Activated T-helper 1 cell treated with anti-CD3 and anti-CD28 coated beads, Interleukin-2, amount 50 U/mL, for 16 hours (primary cell): ENCODE data around the gene KDELR1.

Source experiments
- DNase-seq, 2 donors: peaks; one replicate each; pipeline ENCODE4 v3.0.0-alpha.2; 2020; ENCODE audit warnings: low read depth in 1 of 2, low spot score in 1 of 2

KDELR1 gene

DNA sequence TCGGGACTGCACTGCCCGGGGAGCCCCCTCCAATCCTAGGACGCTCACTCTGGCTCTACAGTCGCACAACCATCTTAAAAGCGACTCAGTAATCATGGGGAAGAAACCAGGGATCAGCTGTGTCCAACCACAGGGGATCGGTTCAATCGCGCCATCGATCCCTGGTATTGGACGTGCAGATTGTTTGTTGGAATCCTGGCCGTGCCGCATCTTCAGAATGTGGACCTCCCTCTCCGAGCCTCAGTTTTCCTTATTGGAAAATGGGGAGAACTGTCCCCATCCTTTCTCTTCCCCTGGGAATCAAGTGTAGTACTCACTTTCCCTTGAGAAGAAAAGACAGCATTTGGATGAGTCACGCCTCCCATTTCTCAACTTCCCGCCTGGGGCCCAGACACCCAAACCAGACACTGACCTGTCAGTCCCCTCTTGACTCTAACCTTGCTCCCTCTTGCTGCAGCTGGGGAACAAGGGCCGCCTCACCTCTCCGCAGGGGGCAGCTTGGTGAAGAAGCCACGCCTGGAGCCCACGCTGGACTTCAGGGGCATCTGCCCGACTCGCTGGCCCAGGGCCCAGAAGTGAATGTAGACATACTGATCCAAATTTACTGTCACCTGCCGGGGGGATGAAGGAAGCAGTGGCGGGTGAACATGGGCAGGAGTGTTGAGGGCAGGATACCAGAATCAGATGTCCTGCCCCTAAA lies 48.4 kb downstream of the KDELR1 start:
- no peak for DNase-seq

DNA sequence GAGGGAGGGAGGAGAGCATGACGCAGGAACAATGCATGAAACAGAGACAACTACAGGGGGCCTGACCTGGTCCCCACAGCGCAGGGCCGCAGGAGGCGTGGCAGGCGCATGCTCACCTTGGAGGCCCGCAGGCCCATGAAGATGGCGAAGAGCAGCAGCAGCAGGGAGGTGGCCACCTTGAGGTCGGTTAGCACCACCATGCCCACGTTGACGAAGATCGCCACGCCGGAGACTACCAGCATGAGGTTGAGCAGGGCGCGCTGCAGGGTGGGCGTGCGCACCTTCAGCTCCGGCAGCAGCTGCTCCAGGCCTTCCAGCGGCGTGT lies 49.0 kb downstream of the KDELR1 start:
- DNase-seq: no peak

DNA sequence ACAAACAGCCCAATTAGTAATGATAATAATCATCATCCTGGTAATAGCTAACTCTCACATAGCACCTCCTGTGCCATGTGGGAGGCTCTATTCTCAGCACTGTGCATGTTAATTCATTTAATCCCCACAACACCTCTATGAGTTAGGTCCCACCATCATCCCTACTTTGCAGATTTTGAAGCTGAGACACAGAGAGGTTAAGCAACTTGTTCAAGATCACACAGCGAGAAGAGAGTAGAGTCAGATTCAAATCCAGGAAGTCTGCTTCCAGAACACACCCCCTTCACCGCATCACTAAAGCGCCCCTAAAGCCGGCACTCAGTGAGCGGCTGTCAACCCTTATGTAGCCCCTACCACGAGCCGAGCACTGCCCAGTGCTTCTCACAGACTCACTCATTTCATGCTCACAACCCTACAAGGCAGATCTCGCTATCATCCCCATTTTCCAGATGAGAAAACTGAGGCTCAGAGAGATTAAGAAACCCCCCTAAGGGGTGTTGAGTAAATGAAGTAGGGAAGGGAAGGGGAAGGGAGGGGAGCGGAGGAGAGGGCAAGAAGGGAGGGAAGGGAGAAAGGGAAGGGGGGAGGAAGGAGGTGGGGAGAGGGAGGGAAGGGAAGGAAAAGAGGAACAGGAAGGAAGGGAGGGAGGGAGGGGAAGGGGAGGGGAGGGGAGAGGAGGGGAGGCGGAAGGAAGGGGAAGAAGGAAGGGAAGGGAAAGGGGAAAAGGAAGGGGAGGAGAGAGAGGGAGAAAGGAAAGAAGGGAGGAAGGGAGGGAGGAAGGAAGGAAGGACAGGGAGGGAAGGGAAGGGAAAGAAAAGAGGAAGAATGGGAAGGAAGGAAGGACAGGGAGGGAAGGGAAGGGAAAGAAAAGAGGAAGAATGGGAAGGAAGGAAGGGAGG lies 49.6 kb downstream of the KDELR1 start:
- DNase-seq: no peak

DNA sequence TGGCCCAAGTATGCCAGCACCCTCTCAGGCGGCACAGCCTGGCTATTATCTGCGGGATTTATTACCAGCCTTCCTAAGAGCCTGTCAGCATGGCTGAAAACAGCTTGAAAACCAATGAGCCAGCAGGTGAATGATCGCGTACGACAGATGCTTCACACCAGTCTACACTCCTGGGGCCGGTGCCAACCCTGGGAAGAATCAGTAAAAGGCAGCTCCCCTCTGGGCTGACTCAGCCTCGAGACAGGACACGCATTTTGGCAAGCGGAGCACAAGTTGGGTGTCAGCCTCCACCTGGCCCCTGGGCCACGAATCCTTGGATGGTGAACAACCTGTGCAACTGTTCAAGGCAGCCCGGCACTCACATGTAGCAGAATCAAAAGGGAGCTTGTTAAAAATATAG lies 50.4 kb downstream of the KDELR1 start:
- no peak for DNase-seq

DNA sequence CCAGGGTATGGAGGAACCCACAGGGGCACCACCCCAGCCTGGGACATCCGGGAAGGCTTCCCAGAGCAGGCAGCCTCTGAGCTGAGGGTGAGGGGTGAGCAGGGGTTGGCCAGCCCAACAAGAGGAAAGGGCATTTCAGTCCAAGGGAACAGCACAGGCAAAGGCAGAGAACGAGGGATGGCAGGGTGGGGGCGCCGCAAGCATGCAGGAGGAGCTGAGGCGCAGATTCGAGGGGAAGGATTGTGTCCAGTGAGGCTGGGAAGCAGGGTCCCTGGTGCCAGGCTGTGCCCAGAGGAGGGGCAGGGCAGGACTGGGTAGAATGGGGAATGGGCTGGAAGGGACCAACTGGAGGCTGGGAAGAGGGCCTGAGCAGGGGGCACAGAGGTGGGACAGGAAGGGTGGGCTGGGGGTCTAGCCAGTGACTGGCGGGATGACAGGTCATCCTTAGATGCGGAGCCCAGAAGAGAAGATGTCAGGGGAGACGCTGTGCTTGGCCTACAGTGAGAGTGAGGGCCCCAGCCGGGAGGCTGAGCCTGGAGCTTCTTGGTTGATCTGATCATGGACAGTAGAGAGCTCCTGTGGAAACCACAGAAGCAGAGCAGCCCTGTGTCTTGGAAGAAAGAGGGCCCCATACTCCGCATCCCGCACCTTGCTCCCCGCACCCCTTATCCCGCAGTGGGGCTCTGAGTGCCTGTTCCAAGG lies 52.4 kb downstream of the KDELR1 start:
- DNase-seq: no peak

DNA sequence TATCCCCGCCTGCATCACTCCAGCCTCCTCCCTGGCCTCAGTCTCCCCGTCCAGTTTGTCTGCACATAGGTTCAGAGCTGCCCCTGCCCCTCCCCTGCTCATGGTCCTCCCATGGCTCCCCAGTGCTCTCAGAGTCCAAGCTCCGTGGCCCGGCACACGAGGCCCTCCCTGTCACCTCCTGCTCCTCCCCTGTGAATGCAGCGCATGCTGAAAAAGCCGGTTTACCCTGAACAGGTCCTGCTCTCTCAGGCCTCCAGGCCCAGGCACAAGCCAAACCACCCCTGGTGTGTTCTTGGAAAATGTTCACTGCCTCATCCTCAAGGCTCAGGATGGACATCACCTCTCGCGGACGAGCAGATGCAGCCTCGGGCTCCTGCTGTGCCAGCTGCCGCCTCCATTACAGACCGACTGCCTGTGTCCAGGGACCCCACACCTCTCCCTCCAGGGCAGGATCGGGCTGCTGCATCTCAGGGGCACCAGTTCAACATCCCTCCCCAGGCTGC lies 53.0 kb downstream of the KDELR1 start:
- no peak for DNase-seq

DNA sequence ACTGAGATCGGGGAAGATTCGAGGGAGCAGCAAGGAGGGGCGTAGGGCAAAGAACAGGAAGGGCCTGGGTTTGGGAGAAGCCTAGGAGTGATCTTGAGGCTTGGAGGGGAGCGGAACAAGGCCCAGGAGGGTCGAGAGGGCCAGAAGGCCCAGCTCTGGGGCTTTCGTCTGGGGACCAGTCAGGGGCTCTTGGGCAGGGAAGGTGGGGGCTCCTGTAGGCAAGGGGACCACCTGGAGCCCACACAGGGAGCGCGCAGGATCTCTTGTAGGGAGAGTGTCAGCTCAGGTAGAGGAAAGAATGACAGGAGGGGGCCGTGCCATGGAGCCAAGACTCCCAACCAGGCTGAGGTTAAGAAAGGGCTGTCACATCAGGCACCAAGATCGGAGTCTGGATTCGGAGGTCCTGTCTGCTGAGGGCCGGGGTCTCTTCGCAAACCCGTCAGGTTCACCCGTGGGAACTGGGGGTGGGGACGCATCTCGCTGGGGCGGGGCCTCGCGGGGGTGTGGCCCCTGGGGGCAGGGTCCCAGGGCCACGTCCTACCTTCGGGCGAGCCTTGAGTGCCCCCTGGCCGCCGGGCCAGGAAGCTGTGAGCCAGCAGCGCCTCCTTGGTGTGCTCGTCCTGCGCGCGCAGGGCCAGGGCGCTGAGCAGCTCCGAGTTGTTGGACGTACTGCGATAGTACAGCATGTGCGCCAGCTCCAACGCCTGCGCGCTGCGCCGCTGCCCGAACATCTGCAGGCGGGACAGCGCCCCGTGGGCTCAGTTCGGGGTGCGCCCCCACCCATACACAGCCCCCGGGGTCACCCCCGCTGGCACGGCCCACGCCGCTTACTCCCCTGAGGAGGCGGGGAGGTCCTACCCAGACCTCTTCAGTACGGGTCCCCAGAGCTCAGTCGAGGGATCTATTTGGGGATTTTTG lies 57.6 kb downstream of the KDELR1 start:
- peak; percentile 83 to 89 for DNase-seq

DNA sequence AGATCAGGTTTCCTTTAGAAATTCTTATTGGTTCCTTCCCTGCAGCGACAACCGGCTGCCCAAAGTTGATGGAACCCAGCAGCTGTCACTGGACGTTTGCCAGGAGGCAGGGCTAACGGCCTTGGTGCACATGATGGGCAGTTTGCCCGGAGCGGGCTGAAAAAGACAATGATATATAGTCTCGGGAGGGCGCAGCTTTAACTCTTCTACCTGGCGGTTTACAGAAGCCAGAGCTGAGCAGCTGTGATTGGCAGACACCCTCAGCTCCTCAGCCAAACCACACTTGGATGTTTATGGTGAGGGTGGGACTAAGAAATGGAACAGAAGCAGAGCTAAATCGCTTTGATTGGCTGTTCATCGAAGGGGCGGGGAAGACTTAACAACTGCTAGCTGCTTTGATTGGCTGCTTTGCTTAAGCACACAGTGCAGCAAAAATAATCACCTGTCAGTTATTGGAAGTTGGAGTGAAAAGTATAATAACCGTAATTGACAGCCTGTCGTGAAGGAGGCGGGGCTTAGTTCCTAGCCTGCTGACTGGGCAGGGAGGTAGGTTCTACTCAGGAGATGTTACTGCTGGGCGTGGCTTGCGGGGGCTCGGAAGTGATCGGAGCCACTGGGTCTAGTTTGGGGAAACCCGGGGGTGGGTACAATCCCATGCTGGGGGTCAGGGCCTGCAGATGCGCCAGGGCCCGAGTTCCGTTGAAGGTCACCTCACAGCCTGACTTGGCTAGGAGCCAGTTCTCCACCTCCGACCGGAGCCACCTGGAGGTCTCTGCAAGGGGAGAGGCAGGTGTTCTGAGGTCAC lies 58.5 kb downstream of the KDELR1 start:
- DNase-seq: peak; percentile 84 to 88
